Suppressor macrophage (primary cell): ENCODE data around the gene MND1.
A peak's percentile ranks its signal among the peaks of the same experiment; 100 is the strongest.
"Not testable (repeated sequence)": the region's sequence is repeated elsewhere in the genome, so short reads cannot be mapped to it uniquely, and the experiment has no call there.

ENCODE experiments used
- DNase-seq, 4 experiments: peaks; one replicate each; pipeline ENCODE4 v3.0.0-alpha.2; 2020 to 2022

The MND1 gene

GRCh38 chr4:153407906-153408305, 63.4 kb downstream of the MND1 start:
- no peak for DNase-seq

GRCh38 chr4:153408932-153409331, 64.4 kb downstream of the MND1 start:
- DNase-seq = no peak

- no peak for DNase-seq
These were observed 64.9 kb downstream of the MND1 start for GRCh38 chr4:153409412-153409811.

- DNase-seq = peak in 3 of 4 experiments; percentile 33 to 38 (median 33)
These were observed 65.5 kb downstream of the MND1 start for GRCh38 chr4:153409924-153410501.

- DNase-seq = no peak
These were observed 69.4 kb downstream of the MND1 start for GRCh38 chr4:153413842-153414241.

GRCh38 chr4:153416456-153416855, 72.0 kb downstream of the MND1 start:
- DNase-seq = not testable (repeated sequence)

- DNase-seq = peak in 1 of 4 experiments; percentile 10
These were observed 73.6 kb downstream of the MND1 start for GRCh38 chr4:153418121-153418520.

GRCh38 chr4:153418558-153418957, 74.1 kb downstream of the MND1 start:
- no peak for DNase-seq

GRCh38 chr4:153419029-153419428, 74.5 kb downstream of the MND1 start:
- no peak for DNase-seq

- peak; percentile 21 to 55 (median 36) for DNase-seq
These were observed 75.3 kb downstream of the MND1 start for GRCh38 chr4:153419673-153420278.

GRCh38 chr4:153420361-153420760, 75.9 kb downstream of the MND1 start:
- DNase-seq = no peak

- DNase-seq = no peak
These were observed 77.5 kb downstream of the MND1 start for GRCh38 chr4:153421941-153422340.

- no peak for DNase-seq
These were observed 81.9 kb downstream of the MND1 start for GRCh38 chr4:153426207-153426885.

GRCh38 chr4:153427363-153428071, 83.0 kb downstream of the MND1 start:
- no peak for DNase-seq

- DNase-seq = no peak
These were observed 84.5 kb downstream of the MND1 start for GRCh38 chr4:153428941-153429475.

- peak; percentile 82 to 90 (median 88) for DNase-seq
These were observed 88.7 kb downstream of the MND1 start for GRCh38 chr4:153432965-153433753.

GRCh38 chr4:153433754-153434105, 89.2 kb downstream of the MND1 start:
- DNase-seq = no peak

- no peak for DNase-seq
These were observed 89.7 kb downstream of the MND1 start for GRCh38 chr4:153434190-153434589.

- peak in 1 of 4 experiments; percentile 28 for DNase-seq
These were observed 94.6 kb downstream of the MND1 start for GRCh38 chr4:153438916-153439756.

- no peak for DNase-seq
These were observed 95.3 kb downstream of the MND1 start for GRCh38 chr4:153439831-153440230.

GRCh38 chr4:153440475-153440874, 96.0 kb downstream of the MND1 start:
- DNase-seq = no peak
